Muscle layer of colon (tissue), 2 donors: ENCODE results near the gene CORO1C.
"Not testable (repeated sequence)": the region's sequence is repeated elsewhere in the genome, so short reads cannot be mapped to it uniquely, and the experiment has no call there.

Experiments used
- H3K27ac ChIP-seq: one replicate; pipeline ENCODE4 v1.7.0; 2013; ENCODE audit warnings: low read depth, mild to moderate bottlenecking, low read length, moderate library complexity
- H3K27me3 ChIP-seq, 2 donors: one replicate each; pipeline ENCODE4 v1.7.0; 2013; ENCODE audit warnings: low read length in 2 of 2, mild to moderate bottlenecking in 2 of 2; ENCODE audit not compliant: insufficient read depth in 2 of 2, control insufficient read depth in 1 of 2
- H3K36me3 ChIP-seq: one replicate; pipeline ENCODE4 v1.7.0; 2013; ENCODE audit warnings: mild to moderate bottlenecking, low read length; ENCODE audit not compliant: insufficient read depth
- H3K4me1 ChIP-seq: one replicate; pipeline ENCODE4 v1.7.0; 2013; ENCODE audit warnings: mild to moderate bottlenecking, low read length; ENCODE audit not compliant: insufficient read depth
- H3K4me3 ChIP-seq, 2 donors: one replicate each; pipeline ENCODE4 v1.7.0; 2013; ENCODE audit warnings: low read length in 2 of 2, low read depth in 1 of 2, mild to moderate bottlenecking in 1 of 2, moderate library complexity in 1 of 2
- H3K9ac ChIP-seq: one replicate; pipeline ENCODE4 v1.7.0; 2013; ENCODE audit warnings: low read length
- H3K9me3 ChIP-seq: one replicate; pipeline ENCODE4 v1.7.0; 2013; ENCODE audit warnings: mild to moderate bottlenecking, low read length
- donor health status: abdominal sarcoma.
- donor health status: Adenocarcinoma of cecum.

The CORO1C gene

DNA sequence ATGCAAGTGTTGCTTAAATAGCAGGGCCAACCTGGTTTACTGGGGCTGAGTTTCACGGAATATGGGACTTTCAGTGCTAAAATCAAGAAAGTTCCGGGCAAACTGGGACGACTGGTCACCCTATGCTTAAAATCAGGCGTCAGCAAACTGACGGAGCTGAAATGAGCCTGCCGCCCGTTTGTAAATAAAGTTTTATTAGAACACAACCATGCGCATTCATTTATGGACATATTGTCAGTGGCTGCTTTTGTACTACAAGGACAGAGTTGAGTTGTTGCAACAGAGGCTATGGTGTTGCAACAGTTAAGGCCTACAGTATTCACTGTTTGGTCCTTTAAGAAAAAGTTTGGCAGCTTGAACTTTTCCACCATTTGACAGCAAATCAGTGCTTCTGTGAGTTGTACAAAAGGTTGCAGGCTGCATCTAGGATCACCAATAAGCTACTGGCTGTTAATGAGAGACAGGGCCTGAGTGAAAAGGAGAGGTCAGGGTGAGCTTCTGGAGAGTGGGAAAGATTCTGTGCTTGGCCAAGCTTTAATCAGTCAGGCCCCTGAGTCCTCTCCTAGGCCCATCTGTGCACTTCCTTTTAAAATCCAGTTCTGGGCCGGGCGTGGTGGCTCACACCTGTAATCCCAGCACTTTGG, 111.0 kb downstream of the CORO1C start:
- peaks cover 13% of the 10 kb centered on the region for H3K4me1 ChIP-seq
- no peak overlapping the region for H3K4me3 ChIP-seq
- no peaks in the 10 kb centered on the region for H3K9me3 ChIP-seq
- no peaks in the 10 kb centered on the region for H3K27me3 ChIP-seq
- peaks cover 4% of the 10 kb centered on the region for H3K36me3 ChIP-seq
- no peak overlapping the region for H3K27ac ChIP-seq
- H3K9ac ChIP-seq: no peak overlapping the region

DNA sequence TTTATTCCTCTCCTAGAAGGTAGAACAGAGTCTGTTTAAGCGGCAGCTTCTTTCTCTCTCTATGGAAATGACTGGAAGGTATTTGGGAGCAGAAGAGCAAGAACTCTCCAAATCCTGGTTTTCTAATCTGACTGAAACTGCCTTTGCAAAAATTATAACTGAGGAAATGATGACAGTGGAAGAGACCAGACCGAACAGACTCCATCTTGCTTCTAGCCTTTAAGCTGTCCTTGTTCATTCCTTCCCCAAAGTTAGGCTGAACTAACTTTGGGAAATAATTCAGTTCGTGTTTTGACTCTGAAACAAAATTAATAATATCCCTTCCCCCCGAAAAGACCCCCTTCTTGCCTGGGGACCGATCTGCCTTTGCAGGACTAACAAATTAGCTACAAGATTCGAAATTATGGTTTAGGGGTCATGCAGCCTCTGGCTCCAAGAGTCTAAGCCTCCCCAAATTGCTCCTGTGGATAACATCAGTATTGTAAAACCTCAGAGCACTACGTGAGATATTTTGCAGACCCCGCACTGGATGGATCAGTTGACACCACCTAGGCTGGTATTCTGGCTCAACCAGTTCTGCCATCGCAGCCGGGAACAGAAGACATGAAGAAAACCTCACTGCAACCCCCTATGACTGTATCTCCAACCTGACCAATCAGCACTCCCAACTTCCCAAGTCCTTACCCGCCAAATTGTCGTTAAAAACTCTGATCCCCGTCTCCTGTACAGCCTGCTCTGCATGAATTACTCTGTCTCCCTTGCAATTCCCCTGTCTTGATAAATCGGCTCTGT, 111.8 kb downstream of the CORO1C start:
- H3K4me3 ChIP-seq: no peak overlapping the region
- H3K4me1 ChIP-seq: peaks cover 13% of the 10 kb centered on the region
- H3K27me3 ChIP-seq: no peaks in the 10 kb centered on the region
- peaks cover 4% of the 10 kb centered on the region for H3K36me3 ChIP-seq
- no peak overlapping the region for H3K9ac ChIP-seq
- no peak overlapping the region for H3K27ac ChIP-seq
- H3K9me3 ChIP-seq: no peaks in the 10 kb centered on the region

DNA sequence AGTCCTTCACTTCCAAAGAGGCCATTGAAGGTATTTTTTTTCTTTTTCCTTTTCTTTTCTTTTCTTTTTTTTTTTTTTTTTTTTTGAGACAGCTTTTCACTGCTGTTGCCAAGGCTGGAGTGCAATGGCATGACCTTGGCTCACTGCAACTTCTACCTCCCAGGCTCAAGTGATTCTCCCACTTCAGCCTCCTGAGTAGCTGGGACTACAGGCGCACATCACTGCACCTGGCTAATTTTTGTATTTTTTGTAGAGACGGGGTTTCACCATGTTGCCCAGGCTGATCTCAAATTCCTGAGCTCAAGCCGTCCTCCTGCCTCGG, 112.4 kb downstream of the CORO1C start:
- H3K9ac ChIP-seq, H3K36me3 ChIP-seq, H3K4me3 ChIP-seq, H3K27me3 ChIP-seq, H3K9me3 ChIP-seq, H3K27ac ChIP-seq: not testable (repeated sequence)
- peaks cover 13% of the 10 kb centered on the region for H3K4me1 ChIP-seq

DNA sequence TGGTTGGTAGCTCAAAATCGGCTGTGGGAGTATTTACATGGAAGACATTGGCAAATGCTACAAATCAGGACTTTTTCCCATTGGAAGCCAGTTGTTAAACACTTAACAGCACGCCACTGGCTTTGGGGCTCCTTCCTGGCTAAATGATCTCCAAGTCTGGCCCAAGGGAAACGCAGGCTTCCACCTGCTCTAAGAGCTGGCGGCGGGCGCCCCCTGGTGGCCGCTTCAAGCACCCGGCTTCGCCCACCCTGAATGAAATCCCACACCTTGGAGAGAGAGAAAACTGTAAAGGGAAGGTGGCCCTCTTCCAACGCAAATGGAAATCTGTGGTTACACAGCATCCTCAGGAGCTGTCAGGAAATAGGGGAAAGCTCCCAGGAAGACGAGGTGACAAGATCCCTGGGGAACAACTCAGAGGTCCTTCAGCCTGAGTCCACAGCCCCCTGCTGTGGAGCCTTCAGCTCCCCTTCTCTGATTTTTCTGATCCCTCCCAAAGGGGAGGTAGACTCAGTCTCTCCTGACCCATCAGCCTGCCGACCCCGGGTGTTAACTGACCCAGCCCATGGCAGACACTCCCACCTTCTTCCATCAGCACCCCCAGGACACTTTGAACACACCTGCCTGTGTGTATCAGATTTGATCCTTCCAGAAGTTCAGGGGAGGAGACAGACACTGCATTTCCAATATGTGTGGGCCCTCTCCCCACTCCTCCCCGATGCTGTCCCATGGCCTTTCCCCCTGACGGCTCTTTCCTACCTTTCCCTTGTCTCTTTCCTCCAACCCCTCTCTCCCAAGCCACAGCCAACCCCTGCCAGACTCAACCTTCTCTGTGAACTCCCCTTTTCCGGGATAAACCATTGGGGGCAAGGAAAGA, 113.0 kb downstream of the CORO1C start:
- H3K4me3 ChIP-seq: no peak overlapping the region
- H3K36me3 ChIP-seq: peaks cover under 1% of the 10 kb centered on the region
- H3K27ac ChIP-seq: no peak overlapping the region
- peaks cover 13% of the 10 kb centered on the region for H3K4me1 ChIP-seq
- no peak overlapping the region for H3K9ac ChIP-seq
- no peaks in the 10 kb centered on the region for H3K9me3 ChIP-seq
- H3K27me3 ChIP-seq: no peaks in the 10 kb centered on the region

DNA sequence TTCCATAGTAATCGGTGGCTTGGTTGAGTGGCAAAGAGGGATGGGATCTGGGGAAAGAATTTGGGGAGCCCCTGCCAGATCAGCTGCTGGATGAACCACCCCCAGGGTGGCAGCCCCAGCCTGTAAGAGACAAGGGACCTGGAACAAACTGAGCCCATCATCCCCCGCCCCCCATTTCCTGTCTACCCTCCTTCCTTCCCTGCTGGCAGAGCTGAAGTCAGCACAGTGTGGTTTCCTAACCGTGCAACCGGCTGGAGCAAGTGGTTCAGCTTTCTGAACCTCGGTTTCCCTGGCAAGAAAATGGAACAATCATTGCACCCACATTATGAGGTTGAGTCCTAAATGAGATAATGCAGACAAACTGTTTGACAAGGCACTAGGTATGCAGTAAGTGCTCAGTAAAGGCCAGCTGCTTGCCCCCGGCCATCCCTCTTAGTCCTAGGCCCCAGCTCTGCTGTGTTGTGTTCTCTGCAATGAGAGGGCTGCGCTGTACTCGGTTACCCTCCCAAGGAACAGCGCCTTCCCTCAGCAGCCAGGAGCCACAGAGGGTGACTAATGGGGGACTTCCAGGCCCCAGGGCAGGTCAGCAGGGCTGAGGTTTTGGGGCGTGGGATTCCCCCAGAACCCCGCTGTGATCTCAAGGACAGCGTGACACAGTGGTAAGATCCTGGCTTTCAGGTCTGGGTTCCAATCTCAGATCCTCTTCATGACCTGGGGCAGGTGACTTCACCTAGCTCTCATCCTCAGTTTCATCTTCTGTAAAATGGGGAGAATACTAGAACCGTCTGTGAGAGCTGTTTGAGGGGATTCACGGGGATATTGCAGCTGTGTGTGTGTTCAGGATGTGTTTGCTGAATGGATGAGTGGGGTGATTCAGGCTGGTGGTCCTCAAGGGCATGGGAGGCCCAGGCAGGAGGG, 114.1 kb downstream of the CORO1C start:
- H3K9me3 ChIP-seq: no peaks in the 10 kb centered on the region
- H3K36me3 ChIP-seq: no peaks in the 10 kb centered on the region
- H3K4me3 ChIP-seq: no peak overlapping the region
- peaks cover 13% of the 10 kb centered on the region for H3K4me1 ChIP-seq
- H3K9ac ChIP-seq: no peak overlapping the region
- H3K27ac ChIP-seq: no peak overlapping the region
- no peaks in the 10 kb centered on the region for H3K27me3 ChIP-seq

DNA sequence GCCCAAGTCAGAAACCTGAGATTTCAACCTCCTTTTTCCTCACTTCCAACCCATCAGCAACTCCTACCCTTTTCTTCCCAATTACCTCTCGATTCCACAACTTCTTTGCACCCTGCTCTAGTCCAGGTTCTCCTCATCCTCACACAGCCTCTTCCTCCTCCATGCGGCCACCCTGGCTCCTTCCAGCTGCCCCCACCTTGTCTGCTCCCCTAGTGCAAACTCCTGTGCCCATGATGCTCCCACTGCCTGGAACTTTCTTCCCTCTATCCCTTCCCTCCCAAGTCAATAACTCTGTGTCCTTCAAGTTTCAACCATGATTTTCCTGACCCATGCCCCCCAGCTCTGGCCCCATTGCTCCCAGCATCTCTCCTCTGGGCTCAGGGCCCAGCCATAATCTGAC, 115.0 kb downstream of the CORO1C start:
- Histone ChIP-seq H3K9ac (no peak overlapping the region), H3K27ac (no peak overlapping the region)

DNA sequence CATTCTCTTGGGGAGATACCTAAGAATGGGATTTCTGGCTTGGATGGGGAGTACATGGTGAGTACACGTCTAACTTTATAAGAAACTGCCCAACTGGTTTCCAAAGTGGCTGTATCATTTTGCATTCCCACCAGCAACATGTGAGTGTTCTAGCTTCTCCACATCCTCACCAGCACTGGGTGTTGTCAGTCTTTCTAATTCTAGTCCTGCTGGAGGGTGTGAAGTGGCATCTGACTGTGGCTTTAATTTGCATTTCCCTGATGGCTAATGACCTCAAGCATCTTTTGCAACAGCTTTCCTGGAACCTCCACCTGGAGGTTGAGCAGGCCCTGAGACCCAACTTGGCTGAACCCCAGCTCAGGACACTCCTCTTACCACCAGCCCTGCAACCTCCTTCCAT, 115.4 kb downstream of the CORO1C start:
- Histone ChIP-seq H3K4me3 (no peak overlapping the region), H3K27ac (no peak overlapping the region), H3K27me3 (no peaks in the 10 kb centered on the region), H3K4me1 (peaks cover 13% of the 10 kb centered on the region), H3K36me3 (no peaks in the 10 kb centered on the region), H3K9ac (no peak overlapping the region), H3K9me3 (no peaks in the 10 kb centered on the region)

More for the DNA sequence above, 115.0 kb downstream of the CORO1C start:
- Histone ChIP-seq H3K9me3 (no peaks in the 10 kb centered on the region), H3K4me1 (peaks cover 13% of the 10 kb centered on the region), H3K36me3 (no peaks in the 10 kb centered on the region), H3K27me3 (no peaks in the 10 kb centered on the region), H3K4me3 (no peak overlapping the region)

DNA sequence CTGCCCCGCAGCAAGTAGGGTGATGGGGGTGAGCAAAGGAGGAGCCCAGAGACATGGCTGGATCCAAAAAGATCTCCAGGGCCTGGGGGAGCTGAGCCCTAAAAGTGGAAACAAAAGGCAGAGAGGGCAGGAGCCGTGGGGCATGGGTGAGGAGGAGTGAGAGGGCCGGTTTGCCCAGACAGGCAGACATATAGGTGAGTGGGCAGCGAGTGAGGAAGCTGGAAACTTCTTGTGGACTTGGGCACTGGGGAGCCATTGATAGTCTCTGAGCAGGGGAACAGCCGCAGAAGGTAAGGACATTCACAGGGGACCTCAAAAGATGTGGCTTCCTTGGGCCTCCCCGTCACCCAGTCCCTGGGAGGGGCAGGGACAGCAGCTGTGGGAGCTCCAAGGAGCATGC, 116.7 kb downstream of the CORO1C start:
- Histone ChIP-seq H3K27me3 (no peaks in the 10 kb centered on the region), H3K27ac (no peak overlapping the region), H3K4me1 (peaks cover 19% of the 10 kb centered on the region), H3K4me3 (no peak overlapping the region), H3K9me3 (no peaks in the 10 kb centered on the region), H3K36me3 (no peaks in the 10 kb centered on the region), H3K9ac (no peak overlapping the region)

DNA sequence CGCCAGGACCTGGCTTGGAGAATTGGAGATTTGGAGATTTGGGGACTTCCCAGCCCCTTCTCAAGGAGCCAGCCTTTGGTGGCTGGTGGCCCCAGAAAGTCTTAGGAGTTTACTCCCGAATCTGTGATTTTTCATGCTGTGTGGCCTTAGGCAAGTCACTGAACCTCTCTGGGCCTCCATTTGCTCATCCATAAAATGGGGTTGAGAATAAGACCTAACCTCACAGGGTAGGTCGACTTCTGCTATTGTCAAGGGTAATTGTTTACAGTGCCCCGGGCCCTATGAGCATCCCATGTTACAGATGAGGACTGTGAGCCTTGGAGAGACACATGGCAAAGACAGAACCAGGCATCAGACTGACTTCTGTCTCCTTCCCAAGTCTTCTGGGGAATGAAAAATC, 117.3 kb downstream of the CORO1C start:
- no peaks in the 10 kb centered on the region for H3K27me3 ChIP-seq
- H3K27ac ChIP-seq: no peak overlapping the region
- H3K9ac ChIP-seq: no peak overlapping the region
- H3K4me3 ChIP-seq: no peak overlapping the region
- H3K9me3 ChIP-seq: no peaks in the 10 kb centered on the region
- peaks cover 19% of the 10 kb centered on the region for H3K4me1 ChIP-seq
- no peaks in the 10 kb centered on the region for H3K36me3 ChIP-seq

DNA sequence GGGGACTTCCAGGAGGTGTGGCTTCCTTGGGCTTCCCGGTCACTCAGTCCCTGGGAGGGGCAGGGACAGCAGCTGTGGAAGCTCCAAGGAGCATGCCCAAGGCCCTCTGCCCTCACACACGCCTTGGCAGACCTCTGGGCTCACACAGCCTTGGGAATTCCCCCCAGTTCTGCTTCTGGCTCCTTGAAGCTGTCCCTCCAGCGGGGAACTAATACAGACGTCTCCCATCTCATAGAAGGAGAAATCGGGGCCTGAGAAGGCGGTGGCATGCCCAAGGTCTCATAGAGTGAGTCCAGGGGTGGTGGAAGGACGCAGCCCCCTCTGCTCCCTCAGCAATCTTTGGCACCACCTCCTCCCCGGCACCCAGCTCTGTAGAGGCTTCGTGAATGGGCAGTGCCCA, 117.8 kb downstream of the CORO1C start:
- Histone ChIP-seq H3K27ac (no peak overlapping the region), H3K27me3 (no peaks in the 10 kb centered on the region), H3K4me1 (peaks cover 19% of the 10 kb centered on the region), H3K9ac (no peak overlapping the region), H3K4me3 (no peak overlapping the region), H3K36me3 (no peaks in the 10 kb centered on the region), H3K9me3 (no peaks in the 10 kb centered on the region)
